Thyroid gland (tissue), 4 donors: ENCODE data around the gene MECR.

ENCODE experiments used
- CTCF ChIP-seq, 6 experiments: fragments of 200-600 bp in 3 of 6; fragments of 450-650 bp in 3 of 6; sonication (generic) in 3 of 6; IDR thresholded peaks; one replicate each; pipeline ENCODE4 v1.5.1; 2016 to 2019; ENCODE audit warnings: antibody characterized with exemption in 6 of 6, mild to moderate bottlenecking in 2 of 6, inconsistent platforms in 1 of 6, moderate library complexity in 1 of 6
- POLR2A ChIP-seq, 2 donors: fragments of 450-650 bp; IDR thresholded peaks; one replicate each; pipeline ENCODE4 v1.6.1; 2017; ENCODE audit warnings: antibody characterized with exemption in 2 of 2, mild to moderate bottlenecking in 2 of 2, moderate library complexity in 1 of 2

GRCh38 chr1:29245261-29245660 is 14.5 kb upstream of the MECR start:
- no peak for TF ChIP-seq CTCF (IDR thresholded peaks at IDR 0.05)
- TF ChIP-seq POLR2A (IDR thresholded peaks at IDR 0.05), result no peak
